GM18499 (cell line): Measurements from ENCODE around the gene TBL2.
A peak's percentile ranks its signal among the peaks of the same experiment; 100 is the strongest.
"Not testable (repeated sequence)": the region's sequence is repeated elsewhere in the genome, so short reads cannot be mapped to it uniquely, and the experiment has no call there.

Source experiments
- ATAC-seq: cut with Tn5 transposase; IDR thresholded peaks from one replicate; pipeline ENCODE4 v1.9.1; 2021; ENCODE audit warnings: moderate number of reproducible peaks; ENCODE audit not compliant: insufficient read depth, unreplicated experiment

TBL2 gene

GRCh38 chr7:73572767-73573186, 5.6 kb downstream of the TBL2 start:
- ATAC-seq = no peak

GRCh38 chr7:73570977-73571376, 7.4 kb downstream of the TBL2 start:
- ATAC-seq = no peak

- ATAC-seq = no peak
Measured at GRCh38 chr7:73570521-73570920, 7.9 kb downstream of the TBL2 start.

GRCh38 chr7:73569042-73569608, 9.3 kb downstream of the TBL2 start:
- no peak for ATAC-seq

DNA sequence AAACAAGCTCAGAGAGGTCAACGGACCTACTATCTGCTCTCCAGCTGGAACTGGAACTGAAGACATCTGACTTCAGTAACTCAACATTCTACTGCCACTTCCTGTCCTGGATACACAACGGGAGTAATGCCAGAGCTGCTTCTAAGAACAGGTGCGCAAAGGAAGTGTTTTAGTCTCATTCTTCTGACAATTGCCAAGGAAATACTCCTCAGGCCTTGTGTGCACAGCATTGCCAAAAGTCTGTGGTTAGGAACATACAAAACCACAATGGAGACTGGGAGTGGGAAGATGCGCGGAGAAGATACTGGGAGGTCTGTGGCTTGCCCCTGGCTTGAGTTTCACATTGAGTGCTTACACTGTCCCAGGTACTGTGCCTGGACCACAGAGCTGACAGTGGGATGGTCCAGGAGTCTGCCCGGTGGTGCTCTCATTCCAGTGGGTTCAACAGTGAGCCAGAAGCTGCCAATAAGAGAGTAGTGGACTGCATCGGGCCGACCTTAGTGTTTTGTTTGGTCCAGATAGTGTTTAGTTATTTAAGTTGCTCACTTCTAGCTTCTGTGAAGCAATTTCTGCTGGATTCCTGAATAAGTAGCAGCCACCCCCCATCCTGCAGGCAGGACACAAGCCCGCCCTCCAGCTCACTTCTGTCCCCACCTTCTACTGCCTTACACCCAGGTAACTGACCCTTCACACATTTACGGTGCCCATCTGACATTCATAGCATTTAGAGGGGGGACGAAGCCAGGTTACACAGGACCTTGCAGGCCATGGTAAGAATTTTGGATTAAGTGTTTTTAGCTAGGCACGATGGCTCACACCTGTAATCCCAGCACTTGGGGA, 10.3 kb downstream of the TBL2 start:
- no peak for ATAC-seq

DNA sequence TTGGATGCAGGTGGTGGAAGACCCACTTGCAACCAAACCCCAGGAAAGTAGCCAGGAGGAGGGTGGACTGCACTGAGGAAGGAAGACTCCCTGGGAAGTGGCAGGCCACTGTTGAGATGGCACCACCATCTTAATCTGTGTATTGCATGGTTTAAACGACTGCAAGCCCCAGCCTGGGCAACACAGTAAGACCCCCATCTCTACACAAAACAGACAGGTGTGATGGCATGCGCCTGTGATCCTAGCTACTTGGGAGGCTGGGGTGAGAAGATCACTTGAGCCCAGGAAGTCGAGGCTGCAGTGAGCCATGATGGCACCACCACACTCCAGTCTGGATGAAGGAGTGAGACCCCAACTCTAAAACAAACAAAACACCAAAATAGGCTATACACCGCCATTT, 11.2 kb downstream of the TBL2 start:
- no peak for ATAC-seq

GRCh38 chr7:73566431-73566830, 11.9 kb downstream of the TBL2 start:
- not testable (repeated sequence) for ATAC-seq

DNA sequence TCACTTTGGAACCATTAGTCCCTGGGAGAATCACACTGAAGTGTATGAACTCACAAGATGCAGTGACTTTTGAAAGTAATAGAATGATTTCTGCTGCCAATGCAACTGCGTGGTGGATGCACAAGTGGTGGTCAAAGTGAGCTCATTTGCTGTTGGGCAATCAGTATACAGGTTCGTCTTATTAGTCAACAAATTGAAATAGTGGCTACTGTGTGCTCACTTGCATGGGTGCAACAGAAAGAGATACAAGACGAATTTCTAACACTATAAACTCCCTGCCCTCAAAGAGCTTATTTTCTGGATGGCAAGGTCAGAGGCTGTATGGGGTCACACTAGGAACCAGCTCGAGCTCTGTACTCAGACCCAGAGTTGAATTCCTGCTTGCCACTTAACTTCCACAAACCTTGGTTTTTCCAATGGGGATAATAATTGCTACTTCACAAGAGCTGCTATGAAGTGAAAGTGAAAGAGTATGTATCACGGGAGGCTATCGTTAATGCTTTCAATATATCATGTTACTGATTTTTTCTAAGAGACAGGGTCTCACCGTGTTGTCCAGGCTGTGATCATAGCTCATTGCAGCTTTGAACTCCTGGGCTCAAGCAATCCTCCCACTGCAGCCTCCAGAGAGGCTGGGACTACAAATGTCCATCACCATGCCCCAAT, 12.6 kb downstream of the TBL2 start:
- ATAC-seq = no peak

- no peak for ATAC-seq
Measured at GRCh38 chr7:73560109-73560835, 18.1 kb downstream of the TBL2 start.

GRCh38 chr7:73557397-73558257, 20.8 kb downstream of the TBL2 start, which contains the start of gene BCL7B:
BCL7B (minus strand) TSS chr7:73557690; CDS start chr7:73557578, 112 bp downstream.
- ATAC-seq = no peak

DNA sequence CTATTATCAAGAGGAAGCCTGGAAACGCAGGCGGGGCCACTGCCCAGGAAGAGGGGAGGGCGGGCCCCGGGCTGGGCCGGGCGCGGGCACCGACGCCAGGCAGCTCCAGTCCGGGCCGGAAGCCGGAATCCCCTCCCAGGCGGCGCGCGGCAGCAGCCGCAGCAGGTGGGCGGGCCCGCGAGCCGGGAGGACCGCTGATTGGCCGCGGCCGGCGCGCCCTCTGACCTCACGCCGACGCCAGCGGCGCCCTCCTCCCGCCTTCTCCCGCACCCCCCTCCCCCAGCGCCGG, 21.3 kb downstream of the TBL2 start:
- ATAC-seq = peak; percentile 44

GRCh38 chr7:73556208-73557107, 21.9 kb downstream of the TBL2 start:
- ATAC-seq = no peak

GRCh38 chr7:73555411-73555982, 22.9 kb downstream of the TBL2 start:
- ATAC-seq = no peak

DNA sequence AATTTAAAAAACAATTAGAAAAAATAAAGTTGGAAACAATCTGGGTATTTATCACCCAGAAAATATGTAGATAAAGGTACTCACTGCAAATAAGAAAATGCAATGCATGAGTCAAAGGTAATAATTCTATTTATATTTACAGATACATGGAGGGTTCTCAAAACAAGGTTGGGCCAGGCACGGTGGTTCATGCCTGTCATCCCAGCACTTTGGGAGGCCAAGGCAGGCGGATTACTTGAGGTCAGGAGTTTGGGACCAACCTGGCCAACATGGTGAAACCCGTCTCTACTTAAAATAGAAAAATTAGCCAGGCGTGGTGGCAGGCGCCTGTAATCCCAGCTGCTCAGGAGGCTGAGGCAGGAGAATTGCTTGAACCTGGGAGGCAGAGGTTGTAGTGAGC, 28.3 kb downstream of the TBL2 start:
- ATAC-seq = not testable (repeated sequence)

DNA sequence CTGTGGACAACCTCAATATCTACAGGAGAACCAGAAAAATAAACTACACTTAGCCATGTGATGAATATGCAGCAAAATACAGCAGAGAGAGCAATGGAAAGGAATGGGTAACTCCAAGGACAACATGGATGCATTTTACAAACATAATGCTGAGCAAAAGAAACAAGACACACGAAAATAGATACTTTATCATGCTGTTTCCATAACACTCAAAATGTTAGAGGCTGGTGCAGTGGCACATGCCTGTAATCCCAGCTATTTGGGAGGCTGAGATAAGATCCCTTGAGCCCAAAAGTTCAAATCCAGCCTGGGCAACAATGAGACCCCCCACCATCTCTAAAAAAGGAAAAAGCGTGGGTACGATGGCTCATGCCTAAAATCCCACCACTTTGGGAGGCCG, 29.2 kb downstream of the TBL2 start:
- ATAC-seq = no peak

GRCh38 chr7:73547841-73548240, 30.5 kb downstream of the TBL2 start:
- no peak for ATAC-seq

DNA sequence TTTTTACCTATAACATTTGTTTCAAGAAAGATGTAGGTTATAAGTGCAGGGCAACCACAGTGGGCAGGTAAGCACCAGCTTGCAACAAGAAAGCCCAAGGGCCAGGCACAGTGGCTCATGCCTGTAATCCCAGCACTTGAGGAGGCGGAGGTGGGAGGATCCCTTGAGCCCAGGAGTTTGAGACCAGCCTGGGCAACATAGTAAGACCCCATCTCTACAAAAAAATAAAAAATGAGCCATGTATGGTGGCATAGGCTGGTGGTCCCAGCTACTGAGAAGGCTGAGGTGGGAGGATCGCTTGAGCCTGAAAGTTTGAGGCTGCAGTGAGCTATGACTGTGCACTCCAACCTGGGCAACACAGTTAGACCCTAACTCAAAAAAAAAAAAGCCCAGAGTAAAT, 33.7 kb downstream of the TBL2 start:
- ATAC-seq = no peak

GRCh38 chr7:73541722-73542121, 36.7 kb downstream of the TBL2 start:
- no peak for ATAC-seq

DNA sequence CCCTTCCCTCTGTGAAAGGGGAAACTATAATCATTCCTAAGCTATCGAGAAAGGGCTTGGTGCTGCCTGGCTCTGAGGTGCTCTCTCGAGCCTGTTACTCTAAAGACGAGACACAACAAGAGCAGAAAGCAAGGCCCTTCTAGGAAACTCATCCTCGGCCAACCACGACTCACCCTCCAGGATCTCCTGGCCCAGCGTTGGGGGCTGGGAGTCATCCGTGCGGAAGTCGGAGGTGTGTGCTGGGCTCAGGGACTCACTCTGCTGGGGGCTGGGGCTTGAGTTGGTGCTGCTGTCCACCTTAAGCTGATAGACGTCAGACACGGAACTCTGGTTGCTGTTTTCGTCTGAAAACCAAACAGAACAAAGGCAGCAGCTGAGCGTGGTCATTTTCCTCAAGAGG, 38.7 kb downstream of the TBL2 start:
- ATAC-seq = no peak
